IPS-NIHi7 (cell line): Measurements from ENCODE around the gene HES4.

Experiments used
- DNase-seq: peaks from one replicate; pipeline ENCODE4 v3.0.0; 2012; ENCODE audit warnings: mixed read lengths; ENCODE audit errors: extremely low spot score

The HES4 gene, protein sequence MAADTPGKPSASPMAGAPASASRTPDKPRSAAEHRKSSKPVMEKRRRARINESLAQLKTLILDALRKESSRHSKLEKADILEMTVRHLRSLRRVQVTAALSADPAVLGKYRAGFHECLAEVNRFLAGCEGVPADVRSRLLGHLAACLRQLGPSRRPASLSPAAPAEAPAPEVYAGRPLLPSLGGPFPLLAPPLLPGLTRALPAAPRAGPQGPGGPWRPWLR

DNA sequence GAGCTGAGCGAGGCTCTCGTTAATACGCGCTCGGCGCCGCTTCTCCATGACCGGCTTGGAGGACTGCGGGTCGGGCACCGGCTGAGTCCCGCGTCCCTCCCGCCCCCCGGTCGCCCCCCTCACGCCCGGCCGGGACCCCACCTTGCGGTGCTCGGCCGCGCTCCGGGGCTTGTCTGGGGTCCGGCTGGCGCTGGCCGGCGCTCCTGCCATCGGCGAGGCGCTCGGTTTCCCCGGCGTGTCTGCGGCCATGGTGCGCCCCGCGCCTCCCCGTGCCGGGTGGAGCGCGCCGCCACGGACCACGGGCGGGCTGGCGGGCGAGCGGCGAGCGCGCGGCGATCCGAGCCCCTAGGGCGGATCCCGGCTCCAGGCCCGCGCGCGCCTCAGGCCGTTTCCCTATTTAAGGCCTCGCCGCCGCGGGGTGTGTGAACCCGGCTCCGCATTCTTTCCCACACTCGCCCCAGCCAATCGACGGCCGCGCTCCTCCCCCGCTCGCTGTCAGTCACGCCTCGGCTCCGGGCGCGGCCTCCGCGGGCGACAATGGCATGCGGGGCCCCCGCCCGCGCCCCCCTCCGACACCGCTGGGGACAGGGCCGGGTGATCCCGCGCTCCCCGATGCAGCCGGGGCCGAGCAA lies at the start of gene HES4:
Gene HES4, minus strand, starts transcription at position 373 of the 632 bp plus-strand sequence. Its CDS starts 124 bp downstream, at position 249.
- peak; percentile 81 for DNase-seq

GRCh38 chr1:1048765-1049164 lies 48.9 kb upstream of the HES4 start:
- no peak for DNase-seq

- no peak for DNase-seq
Measured at GRCh38 chr1:1047963-1048362, 48.1 kb upstream of the HES4 start.

- no peak for DNase-seq
Measured at GRCh38 chr1:1047407-1047806, 47.5 kb upstream of the HES4 start.

- no peak for DNase-seq
Measured at GRCh38 chr1:1046767-1047166, 46.9 kb upstream of the HES4 start.

- DNase-seq = no peak
Measured at GRCh38 chr1:1046243-1046642, 46.3 kb upstream of the HES4 start.

- no peak for DNase-seq
Measured at GRCh38 chr1:1045129-1045528, 45.2 kb upstream of the HES4 start.

DNA sequence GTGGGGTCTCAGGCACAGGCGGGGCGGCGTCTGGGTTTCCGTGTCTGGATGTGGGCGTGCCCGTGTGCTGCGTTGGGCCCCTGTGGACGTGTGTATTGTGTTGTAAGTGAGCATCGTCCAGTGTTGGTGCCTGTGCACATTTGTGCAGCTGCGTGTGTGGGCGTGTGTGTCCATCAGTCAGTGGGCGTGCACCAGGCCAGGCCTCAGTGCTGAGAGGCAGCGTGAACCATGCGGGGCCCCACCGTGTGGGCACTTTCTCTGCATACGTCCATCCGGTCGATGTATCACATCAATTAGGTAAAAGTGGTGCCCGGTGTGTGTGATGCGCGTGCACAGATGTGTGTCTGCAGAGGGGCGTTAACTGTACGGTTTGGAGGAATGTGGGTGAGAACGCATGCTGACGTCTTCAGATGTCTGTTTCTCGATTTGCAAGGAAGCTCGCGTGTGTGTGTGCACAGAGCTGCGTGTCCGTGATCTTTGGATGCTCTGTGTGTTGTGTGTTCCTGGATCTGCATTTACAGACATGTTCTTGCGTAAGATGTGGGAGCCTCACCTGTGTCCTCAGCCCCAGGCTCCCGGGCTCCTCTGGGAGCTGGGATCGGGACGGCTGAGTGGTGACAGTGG lies 44.7 kb upstream of the HES4 start:
- no peak for DNase-seq

GRCh38 chr1:1043921-1044320 lies 44.0 kb upstream of the HES4 start:
- no peak for DNase-seq

GRCh38 chr1:1043411-1043810 lies 43.5 kb upstream of the HES4 start:
- DNase-seq = no peak

GRCh38 chr1:1042835-1043234 lies 42.9 kb upstream of the HES4 start:
- DNase-seq = no peak

DNA sequence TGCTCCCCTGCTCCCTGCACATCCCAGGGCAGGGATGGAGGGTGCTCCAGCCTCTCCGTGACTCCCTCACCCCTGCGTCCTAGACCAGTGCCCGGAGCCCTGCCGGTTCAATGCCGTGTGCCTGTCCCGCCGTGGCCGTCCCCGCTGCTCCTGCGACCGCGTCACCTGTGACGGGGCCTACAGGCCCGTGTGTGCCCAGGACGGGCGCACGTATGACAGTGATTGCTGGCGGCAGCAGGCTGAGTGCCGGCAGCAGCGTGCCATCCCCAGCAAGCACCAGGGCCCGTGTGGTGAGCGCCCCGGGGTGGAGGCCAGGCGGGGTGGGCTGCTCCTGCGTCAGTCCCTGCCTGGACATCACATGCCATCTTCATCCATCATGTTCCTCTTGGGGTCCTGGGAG lies 42.0 kb upstream of the HES4 start:
- no peak for DNase-seq

GRCh38 chr1:1041092-1041523 lies 41.2 kb upstream of the HES4 start:
- DNase-seq = peak; percentile 86

- DNase-seq = peak; percentile 93
Measured at GRCh38 chr1:1040004-1040991, 40.4 kb upstream of the HES4 start.

DNA sequence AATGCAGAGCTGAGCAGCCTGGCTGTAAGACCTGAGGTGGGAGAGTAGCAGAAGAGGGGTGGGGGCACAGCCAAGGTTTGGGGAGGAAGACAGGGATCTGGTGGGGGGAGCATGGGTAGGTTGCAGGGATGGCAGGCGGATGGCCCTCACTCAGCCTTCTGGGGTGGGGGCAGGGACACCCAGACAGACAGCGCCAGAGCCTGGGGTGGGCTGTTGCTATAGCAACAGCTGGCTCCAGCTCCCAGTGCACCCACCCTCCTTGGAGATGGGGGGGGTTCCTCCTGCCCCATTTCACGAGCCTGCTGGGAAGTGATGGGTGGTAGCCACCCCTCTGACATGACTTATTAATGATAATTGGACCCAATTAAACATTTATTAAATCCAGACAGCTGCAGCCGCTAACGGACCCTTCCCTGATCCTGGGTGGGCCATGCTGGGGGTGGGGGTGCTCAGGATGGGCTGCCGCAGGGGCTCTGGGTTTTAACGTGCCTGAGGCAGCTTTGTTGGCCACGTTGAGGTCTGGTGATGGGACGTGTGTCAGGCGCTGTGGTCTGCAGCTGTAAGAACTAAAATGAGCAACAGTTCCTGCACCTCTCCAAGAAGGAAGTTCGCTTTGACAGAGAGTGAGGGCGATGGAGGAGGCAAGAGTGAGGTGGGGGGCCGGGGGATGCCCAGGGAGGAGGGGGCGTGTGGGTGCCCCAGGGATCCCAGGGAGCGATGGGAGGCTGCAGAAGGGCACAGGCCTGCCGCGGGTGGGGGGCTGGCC lies 39.4 kb upstream of the HES4 start:
- no peak for DNase-seq

GRCh38 chr1:1038694-1039093 lies 38.8 kb upstream of the HES4 start:
- DNase-seq = no peak

- no peak for DNase-seq
Measured at GRCh38 chr1:1037366-1038327, 37.8 kb upstream of the HES4 start.

- DNase-seq = no peak
Measured at GRCh38 chr1:1035291-1035943, 35.5 kb upstream of the HES4 start.

DNA sequence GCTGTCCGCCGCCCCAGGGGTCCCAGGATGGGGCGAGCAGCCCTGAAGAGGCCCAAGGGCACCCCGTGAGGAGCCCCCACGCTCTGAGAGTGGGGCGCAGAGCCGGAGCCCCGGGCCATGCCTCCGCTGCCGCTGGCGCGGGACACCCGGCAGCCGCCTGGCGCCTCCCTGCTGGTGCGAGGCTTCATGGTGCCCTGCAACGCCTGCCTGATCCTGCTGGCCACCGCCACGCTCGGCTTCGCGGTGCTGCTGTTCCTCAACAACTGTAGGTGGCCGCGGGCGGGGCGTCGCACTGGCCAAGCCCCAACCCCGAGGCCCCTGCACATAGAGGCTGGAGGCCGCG lies 34.5 kb upstream of the HES4 start:
- no peak for DNase-seq
